Loucy (cell line): ENCODE measurements around the gene ELMO1.

Experiments used
- H2AFZ ChIP-seq: fragments of 200-600 bp; sonication (generic); 2 replicates; pipeline ENCODE4 v1.6.0; 2016; ENCODE audit warnings: antibody characterized with exemption, mild to moderate bottlenecking, low read length, moderate library complexity
- H3F3A ChIP-seq: fragments of 200-600 bp; 2 replicates; pipeline ENCODE4 v1.6.0; 2016; ENCODE audit warnings: antibody characterized with exemption, low read depth, mild to moderate bottlenecking
- H3K27me3 ChIP-seq: fragments of 200-600 bp; sonication (generic); 2 replicates; pipeline ENCODE4 v1.6.1; 2014; ENCODE audit warnings: low read length, mild to moderate bottlenecking; ENCODE audit not compliant: insufficient read depth, poor library complexity, severe bottlenecking
- H3K36me3 ChIP-seq: fragments of 200-600 bp; sonication (generic); 2 replicates; pipeline ENCODE4 v1.6.1; 2016; ENCODE audit warnings: low read length; ENCODE audit not compliant: insufficient read depth
- H3K4me1 ChIP-seq: fragments of 200-600 bp; sonication (generic); 2 replicates; pipeline ENCODE4 v1.5.1; 2014; ENCODE audit warnings: low read length, mild to moderate bottlenecking; ENCODE audit not compliant: insufficient read depth, poor library complexity, severe bottlenecking
- H3K4me2 ChIP-seq: fragments of 200-600 bp; sonication (generic); 2 replicates; pipeline ENCODE4 v1.6.0; 2014; ENCODE audit warnings: antibody characterized with exemption, low read length, low read depth, mild to moderate bottlenecking; ENCODE audit not compliant: poor library complexity, severe bottlenecking
- H3K4me3 ChIP-seq: fragments of 200-600 bp; sonication (generic); 2 replicates; pipeline ENCODE4 v1.5.1; 2014; ENCODE audit warnings: low read length, mild to moderate bottlenecking, mixed read lengths; ENCODE audit not compliant: poor library complexity, severe bottlenecking
- H3K79me2 ChIP-seq: fragments of 200-600 bp; sonication (generic); 2 replicates; pipeline ENCODE4 v1.6.1; 2014; ENCODE audit warnings: low read length; ENCODE audit not compliant: insufficient read depth
- H3K9ac ChIP-seq: fragments of 200-600 bp; sonication (generic); 2 replicates; pipeline ENCODE4 v1.6.0; 2014; ENCODE audit warnings: mild to moderate bottlenecking, low read depth, low read length, moderate library complexity; ENCODE audit not compliant: poor library complexity, severe bottlenecking
- H3K9me2 ChIP-seq: fragments of 200-600 bp; sonication (generic); replicated peaks from 2 replicates; pipeline ENCODE4 v1.6.1; 2016; ENCODE audit warnings: low read depth, low read length, mixed read lengths
- H3K9me3 ChIP-seq: fragments of 200-600 bp; sonication (generic); 2 replicates; pipeline ENCODE4 v1.6.1; 2014; ENCODE audit warnings: mild to moderate bottlenecking, antibody characterized with exemption, low read length, low read depth; ENCODE audit not compliant: insufficient read depth
- H4K20me1 ChIP-seq: fragments of 200-600 bp; sonication (generic); 2 replicates; pipeline ENCODE4 v1.6.0; 2014; ENCODE audit warnings: antibody characterized with exemption, low read length, mild to moderate bottlenecking; ENCODE audit not compliant: insufficient read depth, poor library complexity, severe bottlenecking
- EZH2phosphoT487 ChIP-seq: fragments of 200-600 bp; IDR thresholded peaks from 2 replicates; pipeline ENCODE4 v1.6.1; 2018; ENCODE audit warnings: antibody characterized with exemption, mild to moderate bottlenecking, moderate library complexity, borderline replicate concordance
- TF ChIP-seq, protein P1 (sequence below): fragments of 200-600 bp; sonication (generic); conservative IDR thresholded peaks from 2 replicates; pipeline ENCODE4 v1.5.1; 2014; ENCODE audit warnings: mild to moderate bottlenecking, antibody characterized with exemption, low read length

Gene ELMO1

DNA sequence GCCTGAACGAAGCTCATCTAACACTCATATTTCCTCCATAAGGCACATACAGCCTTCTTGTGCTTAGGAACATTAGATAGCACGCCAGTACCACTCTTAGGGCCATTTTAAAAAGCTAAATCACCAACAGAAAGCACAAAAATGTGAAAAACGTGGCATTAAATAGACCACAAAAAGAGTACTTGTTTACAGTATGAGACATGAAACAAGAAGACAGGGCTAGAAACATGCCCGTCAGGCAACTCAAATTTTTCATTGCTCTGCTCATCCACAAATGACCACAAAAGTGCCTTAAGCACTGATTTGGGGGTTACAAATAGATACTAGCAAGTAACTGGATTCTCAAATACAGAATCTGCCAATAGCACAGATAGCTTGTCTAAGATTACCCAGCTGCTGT, 67.8 kb downstream of the ELMO1 start:
- H3F3A ChIP-seq = no peaks in the 10 kb centered on the region
- H3K27me3 ChIP-seq = no peaks in the 10 kb centered on the region
- no peaks in the 10 kb centered on the region for H3K9me2 ChIP-seq
- no peak overlapping the region for H3K9ac ChIP-seq
- H3K9me3 ChIP-seq = peaks cover 9% of the 10 kb centered on the region; the same call in 1 of the 2 replicates
- peaks cover 4% of the 10 kb centered on the region for H3K4me1 ChIP-seq
- no peaks in the 10 kb centered on the region for H4K20me1 ChIP-seq
- H3K4me3 ChIP-seq = no peak overlapping the region
- no peaks in the 10 kb centered on the region for H3K36me3 ChIP-seq
- no peak for TF ChIP-seq EZH2phosphoT487
- TF ChIP-seq, protein P1, sequence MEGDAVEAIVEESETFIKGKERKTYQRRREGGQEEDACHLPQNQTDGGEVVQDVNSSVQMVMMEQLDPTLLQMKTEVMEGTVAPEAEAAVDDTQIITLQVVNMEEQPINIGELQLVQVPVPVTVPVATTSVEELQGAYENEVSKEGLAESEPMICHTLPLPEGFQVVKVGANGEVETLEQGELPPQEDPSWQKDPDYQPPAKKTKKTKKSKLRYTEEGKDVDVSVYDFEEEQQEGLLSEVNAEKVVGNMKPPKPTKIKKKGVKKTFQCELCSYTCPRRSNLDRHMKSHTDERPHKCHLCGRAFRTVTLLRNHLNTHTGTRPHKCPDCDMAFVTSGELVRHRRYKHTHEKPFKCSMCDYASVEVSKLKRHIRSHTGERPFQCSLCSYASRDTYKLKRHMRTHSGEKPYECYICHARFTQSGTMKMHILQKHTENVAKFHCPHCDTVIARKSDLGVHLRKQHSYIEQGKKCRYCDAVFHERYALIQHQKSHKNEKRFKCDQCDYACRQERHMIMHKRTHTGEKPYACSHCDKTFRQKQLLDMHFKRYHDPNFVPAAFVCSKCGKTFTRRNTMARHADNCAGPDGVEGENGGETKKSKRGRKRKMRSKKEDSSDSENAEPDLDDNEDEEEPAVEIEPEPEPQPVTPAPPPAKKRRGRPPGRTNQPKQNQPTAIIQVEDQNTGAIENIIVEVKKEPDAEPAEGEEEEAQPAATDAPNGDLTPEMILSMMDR = no peak
- H3K79me2 ChIP-seq = no peaks in the 10 kb centered on the region
- H3K4me2 ChIP-seq = no peak overlapping the region
- no peak overlapping the region for H2AFZ ChIP-seq

DNA sequence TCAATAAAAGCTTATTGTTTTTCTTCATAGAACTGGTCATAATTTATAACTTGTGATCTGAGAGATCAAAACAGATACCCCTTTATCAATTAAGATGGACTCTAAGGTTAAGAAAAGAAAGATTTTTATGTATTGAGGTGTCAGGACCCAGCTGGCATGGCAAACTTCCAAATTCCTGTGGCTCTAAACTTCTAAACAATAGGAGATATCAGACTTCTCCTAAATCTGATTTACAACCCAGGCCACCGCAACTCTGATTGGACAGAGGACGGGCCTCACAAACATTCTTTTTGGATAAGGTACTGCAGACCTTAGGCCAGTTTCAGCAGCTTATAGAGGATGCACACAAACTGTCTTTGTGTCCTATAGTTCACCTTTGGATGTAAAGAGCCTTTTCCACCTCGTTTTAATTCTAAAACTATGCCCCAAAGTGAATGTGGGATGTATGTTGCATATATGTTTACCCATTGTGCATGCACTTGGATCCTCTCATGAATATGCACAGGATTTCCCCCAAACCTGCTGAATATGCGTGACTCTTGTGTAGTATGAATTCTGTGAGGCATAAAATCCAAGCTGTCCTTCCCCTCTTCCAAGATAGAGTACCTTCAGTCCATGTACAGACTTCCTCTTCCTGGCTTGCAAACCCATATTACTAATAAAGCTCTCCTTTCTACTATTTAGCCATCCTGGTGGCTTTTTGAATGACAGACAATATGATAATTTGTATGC, 69.0 kb downstream of the ELMO1 start:
- Histone ChIP-seq H3K4me2 (no peak overlapping the region), H3K9me3 (peaks cover 9% of the 10 kb centered on the region; the same call in 1 of the 2 replicates), H3K9ac (no peak overlapping the region), H3K4me1 (peaks cover 4% of the 10 kb centered on the region), H3K36me3 (no peaks in the 10 kb centered on the region), H4K20me1 (no peaks in the 10 kb centered on the region), H3K79me2 (no peaks in the 10 kb centered on the region), H3F3A (no peaks in the 10 kb centered on the region), H3K9me2 (no peaks in the 10 kb centered on the region), H2AFZ (no peak overlapping the region), H3K4me3 (no peak overlapping the region), H3K27me3 (no peaks in the 10 kb centered on the region)
- TF ChIP-seq, protein P1 = no peak
- no peak for TF ChIP-seq EZH2phosphoT487

GRCh38 chr7:37377231-37377630, 71.4 kb downstream of the ELMO1 start:
- H3K27me3 ChIP-seq = no peaks in the 10 kb centered on the region
- no peak overlapping the region for H3K4me3 ChIP-seq
- H3K79me2 ChIP-seq = no peaks in the 10 kb centered on the region
- H3K4me2 ChIP-seq = no peak overlapping the region
- H3K9me2 ChIP-seq = no peaks in the 10 kb centered on the region
- H4K20me1 ChIP-seq = no peaks in the 10 kb centered on the region
- no peak overlapping the region for H3K9ac ChIP-seq
- H3K36me3 ChIP-seq = no peaks in the 10 kb centered on the region
- peaks cover 9% of the 10 kb centered on the region; the same call in 1 of the 2 replicates for H3K9me3 ChIP-seq
- H3F3A ChIP-seq = no peaks in the 10 kb centered on the region
- H2AFZ ChIP-seq = no peak overlapping the region
- no peaks in the 10 kb centered on the region for H3K4me1 ChIP-seq
- no peak for TF ChIP-seq EZH2phosphoT487
- TF ChIP-seq, protein P1 = no peak
